H9 (cell line): ENCODE results near the gene CDYL2. TPM values are rescaled to one million over a fixed set of nuclear protein-coding genes. Genes with fewer than 3 reads are reported as not detected.

ENCODE experiments used
- DNase-seq: peaks from one replicate; pipeline ENCODE4 v3.0.0-alpha.2; 2017
- H2AFZ ChIP-seq: one replicate; pipeline ENCODE4 v1.6.1; 2013; ENCODE audit warnings: mild to moderate bottlenecking, low read length, control low read depth, moderate library complexity
- H2AK5ac ChIP-seq: 2 replicates; pipeline ENCODE4 v1.6.1; 2013; ENCODE audit warnings: low read length, control low read depth, mixed read lengths; ENCODE audit not compliant: insufficient read length
- H2BK120ac ChIP-seq: one replicate; pipeline ENCODE4 v1.6.1; 2013; ENCODE audit warnings: low read depth, mild to moderate bottlenecking, low read length, control low read depth, inconsistent platforms; ENCODE audit not compliant: poor library complexity, severe bottlenecking
- H2BK12ac ChIP-seq: 2 replicates; pipeline ENCODE4 v1.6.1; 2013; ENCODE audit warnings: low read length, control low read depth, mixed read lengths, low read depth; ENCODE audit not compliant: insufficient read length
- H2BK15ac ChIP-seq: 2 replicates; pipeline ENCODE4 v1.6.1; 2013; ENCODE audit warnings: low read depth, low read length, control low read depth
- H2BK20ac ChIP-seq: one replicate; pipeline ENCODE4 v1.6.1; 2013; ENCODE audit warnings: low read depth, mild to moderate bottlenecking, low read length, control low read depth, inconsistent platforms; ENCODE audit not compliant: poor library complexity, severe bottlenecking
- H2BK5ac ChIP-seq: 2 replicates; pipeline ENCODE4 v1.6.1; 2013; ENCODE audit warnings: low read length, control low read depth, mixed read lengths; ENCODE audit not compliant: insufficient read length
- H3K14ac ChIP-seq: 2 replicates; pipeline ENCODE4 v1.6.1; 2013; ENCODE audit warnings: low read length, control low read depth; ENCODE audit not compliant: insufficient read depth
- H3K18ac ChIP-seq: 2 replicates; pipeline ENCODE4 v1.6.1; 2013; ENCODE audit warnings: low read depth, mild to moderate bottlenecking, mixed read lengths, low read length, control low read depth; ENCODE audit not compliant: insufficient read length
- H3K23ac ChIP-seq: 2 replicates; pipeline ENCODE4 v1.6.1; 2013; ENCODE audit warnings: low read length, control low read depth, mixed read lengths, low read depth; ENCODE audit not compliant: insufficient read length
- H3K23me2 ChIP-seq: 2 replicates; pipeline ENCODE4 v1.6.1; 2013; ENCODE audit warnings: low read depth, mild to moderate bottlenecking, mixed read lengths, low read length, control low read depth; ENCODE audit not compliant: insufficient read length, poor library complexity, severe bottlenecking
- H3K27ac ChIP-seq: 2 replicates; pipeline ENCODE4 v1.5.1; 2013; ENCODE audit warnings: low read length, control low read depth, mixed read lengths, low read depth; ENCODE audit not compliant: insufficient read length
- H3K27me3 ChIP-seq: 2 replicates; pipeline ENCODE4 v1.6.1; 2013; ENCODE audit warnings: low read length, control low read depth, inconsistent platforms; ENCODE audit not compliant: insufficient read depth
- H3K4ac ChIP-seq: 2 replicates; pipeline ENCODE4 v1.6.1; 2013; ENCODE audit warnings: low read depth, mild to moderate bottlenecking, control low read depth, inconsistent platforms, low read length, moderate library complexity
- H3K4me1 ChIP-seq: 2 replicates; pipeline ENCODE4 v1.6.1; 2013; ENCODE audit warnings: low read length, control low read depth, inconsistent platforms; ENCODE audit not compliant: insufficient read depth
- H3K4me2 ChIP-seq: 2 replicates; pipeline ENCODE4 v1.6.1; 2013; ENCODE audit warnings: low read length, control low read depth, mixed read lengths; ENCODE audit not compliant: insufficient read length, insufficient read depth
- H3K56ac ChIP-seq: 2 replicates; pipeline ENCODE4 v1.6.1; 2013; ENCODE audit warnings: low read depth, mild to moderate bottlenecking, mixed read lengths, low read length, control low read depth; ENCODE audit not compliant: insufficient read length
- H3K79me1 ChIP-seq: 2 replicates; pipeline ENCODE4 v1.6.1; 2013; ENCODE audit warnings: low read depth, mild to moderate bottlenecking, moderate library complexity, low read length, control low read depth, inconsistent platforms; ENCODE audit not compliant: insufficient read depth, poor library complexity, severe bottlenecking
- H3K79me2 ChIP-seq: 2 replicates; pipeline ENCODE4 v1.6.1; 2013; ENCODE audit warnings: low read length, control low read depth, inconsistent platforms; ENCODE audit not compliant: insufficient read depth
- H3K9ac ChIP-seq: 2 replicates; pipeline ENCODE4 v1.6.1; 2013; ENCODE audit warnings: low read length, control low read depth, mixed read lengths; ENCODE audit not compliant: insufficient read length; ENCODE audit errors: extremely low read depth
- H3K9me3 ChIP-seq: one replicate; pipeline ENCODE4 v1.6.1; 2013; ENCODE audit warnings: low read depth, low read length, inconsistent platforms; ENCODE audit not compliant: control insufficient read depth
- H3T11ph ChIP-seq: one replicate; pipeline ENCODE4 v1.6.1; 2013; ENCODE audit warnings: mild to moderate bottlenecking, low read length, control low read depth, inconsistent platforms
- H4K20me1 ChIP-seq: one replicate; pipeline ENCODE4 v1.6.1; 2013; ENCODE audit not compliant: control insufficient read depth, insufficient read length, insufficient read depth
- H4K5ac ChIP-seq: 2 replicates; pipeline ENCODE4 v1.6.1; 2013; ENCODE audit warnings: low read depth, mild to moderate bottlenecking, mixed read lengths, low read length, control low read depth; ENCODE audit not compliant: insufficient read length
- H4K8ac ChIP-seq: replicated peaks from 2 replicates; pipeline ENCODE4 v1.6.1; 2013; ENCODE audit warnings: low read length, control low read depth, mixed read lengths, low read depth; ENCODE audit not compliant: insufficient read length
- H4K91ac ChIP-seq: 2 replicates; pipeline ENCODE4 v1.6.1; 2013; ENCODE audit warnings: low read depth, mild to moderate bottlenecking, moderate library complexity, mixed read lengths, low read length, control low read depth; ENCODE audit not compliant: insufficient read length
- H3K27ac Mint-ChIP-seq, 3 experiments: 2 replicates in 2 of 3; 3 replicates in 1 of 3; pipeline ENCODE4 v1.8.0; 2020 to 2021; ENCODE audit warnings: mixed read lengths in 3 of 3, mild to moderate bottlenecking in 1 of 3, moderate library complexity in 1 of 3
- H3K27me3 Mint-ChIP-seq: 2 replicates; pipeline ENCODE4 v1.8.0; 2021; ENCODE audit warnings: low read depth, mild to moderate bottlenecking, moderate library complexity, mixed read lengths
- H3K36me3 Mint-ChIP-seq, 3 experiments: 2 replicates in 2 of 3; 3 replicates in 1 of 3; pipeline ENCODE4 v1.8.0; 2020 to 2021; ENCODE audit warnings: low read depth in 3 of 3, mixed read lengths in 3 of 3; ENCODE audit not compliant: insufficient read depth in 1 of 3
- H3K4me1 Mint-ChIP-seq, 2 experiments: 2 replicates each; pipeline ENCODE4 v1.8.0; 2020; ENCODE audit warnings: mixed read lengths in 2 of 2
- H3K4me3 Mint-ChIP-seq, 2 experiments: 2 replicates in 1 of 2; 3 replicates in 1 of 2; pipeline ENCODE4 v1.8.0; 2020 to 2021; ENCODE audit warnings: mild to moderate bottlenecking in 2 of 2, mixed read lengths in 2 of 2, moderate library complexity in 1 of 2
- H3K9me3 Mint-ChIP-seq, 2 experiments: 2 replicates in 1 of 2; 3 replicates in 1 of 2; pipeline ENCODE4 v1.8.0; 2020; ENCODE audit warnings: mild to moderate bottlenecking in 2 of 2, mixed read lengths in 2 of 2, moderate library complexity in 1 of 2
- CTCF ChIP-seq: fragments of 200-600 bp; sonication (generic); conservative IDR thresholded peaks from 3 replicates; pipeline ENCODE4 v1.8.0; 2021; ENCODE audit warnings: antibody characterized with exemption, mild to moderate bottlenecking
- WGBS: extraction: QIAGEN DNeasy Blood & Tissue Kit; methylation state at CpG from one replicate; pipeline ENCODE4 v1.1.7; 2013; ENCODE audit warnings: missing lambda C conversion rate, low lambda C conversion rate, mixed read lengths; ENCODE audit not compliant: insufficient read length; ENCODE audit errors: extremely low coverage; 5-methylcytosine and 5-hydroxymethylcytosine counted together
- total RNA-seq: library from RNA; stranded (reverse); gene quantifications from 2 replicates; pipeline ENCODE4 v1.2.1, GENCODE V29; 2021

CDYL2 gene
- total RNA-seq, 1 experiment from 2014 or later: 4.2 TPM

- Mint-ChIP-seq H3K9me3 (peaks cover 0 to 49% of the 10 kb centered on the region in 2 experiments; a peak in 2 of 5 replicates), H3K36me3 (no peaks in the 10 kb centered on the region; a peak in 1 of 7 replicates), H3K27me3 (peaks cover 11% of the 10 kb centered on the region; the same call in 1 of the 2 replicates), H3K4me1 (no peaks in the 10 kb centered on the region), H3K27ac (no peak overlapping the region), H3K4me3 (no peak overlapping the region)
- H3K23me2 ChIP-seq: no peaks in the 10 kb centered on the region
- H2AK5ac ChIP-seq: no peak overlapping the region
- H4K8ac ChIP-seq: no peak overlapping the region
- no peaks in the 10 kb centered on the region for H3K79me2 ChIP-seq
- H3K4me2 ChIP-seq: no peak overlapping the region
- no peak overlapping the region for H4K5ac ChIP-seq
- H3K9ac ChIP-seq: no peak overlapping the region
- WGBS: no CpG with 5 or more reads among the region's 4 CpGs
- no peak overlapping the region for H2AFZ ChIP-seq
- no peak overlapping the region for H3K56ac ChIP-seq
- no peak overlapping the region for H2BK120ac ChIP-seq
- H3K18ac ChIP-seq: no peak overlapping the region
- H2BK15ac ChIP-seq: no peak overlapping the region
- H3K9me3 ChIP-seq: no peaks in the 10 kb centered on the region
- no peak overlapping the region for H2BK12ac ChIP-seq
- no peak overlapping the region for H3K23ac ChIP-seq
- no peaks in the 10 kb centered on the region for H3K79me1 ChIP-seq
- H2BK20ac ChIP-seq: no peak overlapping the region
- DNase-seq: no peak
- no peaks in the 10 kb centered on the region for H3K4me1 ChIP-seq
- TF ChIP-seq CTCF: no peak
- no peak overlapping the region for H2BK5ac ChIP-seq
- H3T11ph ChIP-seq: no peak overlapping the region
- H4K91ac ChIP-seq: no peak overlapping the region
- no peak overlapping the region for H3K14ac ChIP-seq
- no peaks in the 10 kb centered on the region for H3K27me3 ChIP-seq
- H4K20me1 ChIP-seq: no peaks in the 10 kb centered on the region
- no peak overlapping the region for H3K4ac ChIP-seq
- no peak overlapping the region for H3K27ac ChIP-seq
These were observed 218.6 kb downstream of the CDYL2 start for GRCh38 chr16:80585764-80586163.
